ENCODE data around the gene NOXO1. TPM values are rescaled to one million over a fixed set of nuclear protein-coding genes. Genes with fewer than 3 reads are reported as not detected.

The NOXO1 gene
- polyA plus RNA-seq, 3 donors, result 0.09 TPM; not detected in 2

DNA sequence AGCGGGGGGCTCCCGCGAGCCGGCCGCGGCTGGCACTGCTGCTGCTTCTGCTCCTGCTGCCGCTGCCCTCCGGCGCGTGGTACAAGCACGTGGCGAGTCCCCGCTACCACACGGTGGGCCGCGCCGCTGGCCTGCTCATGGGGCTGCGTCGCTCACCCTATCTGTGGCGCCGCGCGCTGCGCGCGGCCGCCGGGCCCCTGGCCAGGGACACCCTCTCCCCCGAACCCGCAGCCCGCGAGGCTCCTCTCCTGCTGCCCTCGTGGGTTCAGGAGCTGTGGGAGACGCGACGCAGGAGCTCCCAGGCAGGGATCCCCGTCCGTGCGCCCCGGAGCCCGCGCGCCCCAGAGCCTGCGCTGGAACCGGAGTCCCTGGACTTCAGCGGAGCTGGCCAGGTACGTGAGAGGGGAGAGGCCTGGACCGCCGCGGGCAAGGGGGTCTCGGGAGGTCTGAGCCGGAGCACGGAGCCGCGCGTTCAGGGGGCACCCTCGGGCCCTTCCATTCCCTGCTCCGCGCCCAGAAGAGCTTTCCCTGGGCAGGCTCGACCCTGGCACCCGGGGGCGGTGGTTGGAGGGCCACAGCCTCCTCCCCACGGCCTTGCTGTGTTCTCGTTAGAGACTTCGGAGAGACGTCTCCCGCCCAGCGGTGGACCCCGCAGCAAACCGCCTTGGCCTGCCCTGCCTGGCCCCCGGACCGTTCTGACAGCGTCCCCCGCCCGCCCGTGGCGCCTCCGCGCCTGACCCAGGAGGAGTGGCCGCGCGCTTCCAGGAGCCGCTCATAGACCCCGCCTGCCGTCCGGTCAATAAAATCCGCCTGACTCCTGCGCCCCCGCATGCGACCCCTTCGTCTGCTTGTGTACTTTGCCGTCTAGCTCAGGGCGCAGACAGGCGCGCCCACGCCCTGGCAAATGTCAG lies 38.9 kb upstream of the NOXO1 start:
- H3K36me3 ChIP-seq (replicated peaks in 1 of 2; ENCODE audit: control insufficient read depth in 1 of 2, insufficient read depth in 2 of 2, low read length in 2 of 2), result no peaks in the 10 kb centered on the region
- peaks cover 18 to 38% of the 10 kb centered on the region in 2 donors for H3K4me1 ChIP-seq (ENCODE audit: control insufficient read depth in 1 of 2, insufficient read depth in 2 of 2, low read length in 2 of 2)
- H3K36me3 Mint-ChIP-seq, result peaks cover 2 to 3% of the 10 kb centered on the region in 2 donors
- H4K20me1 ChIP-seq (ENCODE audit: insufficient read depth, low read length), result no peaks in the 10 kb centered on the region
- H3K4me1 Mint-ChIP-seq, result peaks cover 31% of the 10 kb centered on the region
- intact Hi-C loops (cut with micrococcal nuclease), result loop anchor here in 1 of 2 donors (5.0 kb wide), 1 partner anchor 132 kb away; no protein-coding TSS in a partner anchor
- no peak overlapping the region for H2AFZ ChIP-seq (ENCODE audit: insufficient read depth, low read depth, low read length, poor library complexity, severe bottlenecking)
- H3K9me3 ChIP-seq (replicated peaks in 1 of 2; ENCODE audit: control insufficient read depth in 1 of 2, insufficient read depth in 1 of 2, low read length in 2 of 2), result no peaks in the 10 kb centered on the region
- H3K4me3 Mint-ChIP-seq, result peak overlapping the region in 1 of 2 donors; percentile 88
- peaks cover 3 to 21% (median 7%) of the 10 kb centered on the region in 7 donors for H3K9me3 Mint-ChIP-seq
- no peak overlapping the region for H3K27ac ChIP-seq (ENCODE audit: low read depth in 1 of 2, low read length in 2 of 2)
- 2% methylated on average over 95 of the region's 96 CpGs for WGBS (ENCODE audit: insufficient coverage)
- TF ChIP-seq, protein P1, sequence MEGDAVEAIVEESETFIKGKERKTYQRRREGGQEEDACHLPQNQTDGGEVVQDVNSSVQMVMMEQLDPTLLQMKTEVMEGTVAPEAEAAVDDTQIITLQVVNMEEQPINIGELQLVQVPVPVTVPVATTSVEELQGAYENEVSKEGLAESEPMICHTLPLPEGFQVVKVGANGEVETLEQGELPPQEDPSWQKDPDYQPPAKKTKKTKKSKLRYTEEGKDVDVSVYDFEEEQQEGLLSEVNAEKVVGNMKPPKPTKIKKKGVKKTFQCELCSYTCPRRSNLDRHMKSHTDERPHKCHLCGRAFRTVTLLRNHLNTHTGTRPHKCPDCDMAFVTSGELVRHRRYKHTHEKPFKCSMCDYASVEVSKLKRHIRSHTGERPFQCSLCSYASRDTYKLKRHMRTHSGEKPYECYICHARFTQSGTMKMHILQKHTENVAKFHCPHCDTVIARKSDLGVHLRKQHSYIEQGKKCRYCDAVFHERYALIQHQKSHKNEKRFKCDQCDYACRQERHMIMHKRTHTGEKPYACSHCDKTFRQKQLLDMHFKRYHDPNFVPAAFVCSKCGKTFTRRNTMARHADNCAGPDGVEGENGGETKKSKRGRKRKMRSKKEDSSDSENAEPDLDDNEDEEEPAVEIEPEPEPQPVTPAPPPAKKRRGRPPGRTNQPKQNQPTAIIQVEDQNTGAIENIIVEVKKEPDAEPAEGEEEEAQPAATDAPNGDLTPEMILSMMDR (IDR thresholded peaks at IDR 0.05), result no peak
- no peak overlapping the region for H3K9ac ChIP-seq (ENCODE audit: insufficient read depth, low read length, poor library complexity, severe bottlenecking)
- H3K27me3 Mint-ChIP-seq (ENCODE audit: low read depth in 3 of 3), result peaks cover 34 to 66% (median 64%) of the 10 kb centered on the region in 3 donors
- no peak overlapping the region for H3K27ac Mint-ChIP-seq
- H3K4me2 ChIP-seq (replicated peaks; ENCODE audit: extremely low read depth, low read length, poor library complexity, severe bottlenecking), result no peak overlapping the region
- H3K27me3 ChIP-seq (ENCODE audit: control insufficient read depth in 2 of 2, insufficient read depth in 2 of 2, low read length in 2 of 2), result peaks cover 12 to 38% of the 10 kb centered on the region in 2 donors
- H3K4me3 ChIP-seq (replicated peaks in 1 of 3; ENCODE audit: low read depth in 2 of 3, low read length in 3 of 3), result no peak overlapping the region
- no peak for DNase-seq
- H3K79me2 ChIP-seq (ENCODE audit: insufficient read depth, low read length), result no peaks in the 10 kb centered on the region

DNA sequence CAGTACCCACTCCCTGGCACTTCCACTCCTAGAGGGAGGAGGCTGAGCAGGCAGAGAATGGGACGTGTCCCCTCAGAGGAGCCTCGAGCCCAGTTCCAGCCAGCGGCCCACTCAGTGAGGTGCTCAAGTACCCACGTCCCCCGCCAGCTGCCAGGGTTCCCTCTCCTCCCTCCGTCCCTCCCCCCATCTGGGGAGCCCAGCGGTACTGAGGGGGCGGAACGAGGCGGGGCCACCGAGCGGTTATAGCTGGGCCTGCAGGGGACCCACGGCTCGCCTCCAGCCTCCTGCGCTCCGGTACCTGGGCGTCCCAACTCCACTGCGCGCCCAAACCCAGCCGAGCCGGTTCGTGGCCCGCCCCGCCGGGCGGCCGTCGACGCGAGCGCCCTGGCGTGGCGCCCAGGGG lies 38.2 kb upstream of the NOXO1 start, which contains the start of gene NPW:
Gene NPW (plus strand): TSS at position 268 of the 403 bp plus-strand sequence.
- Mint-ChIP-seq H3K27ac (no peak within 1 kb of the TSS), H3K36me3 (peaks cover 2 to 3% of the 10 kb centered on the region in 2 donors), H3K4me1 (peaks cover 33% of the 10 kb centered on the region), H3K9me3 (peaks cover 3 to 21% (median 7%) of the 10 kb centered on the region in 7 donors), H3K27me3 (ENCODE audit: low read depth in 3 of 3) (peaks cover 31 to 62% (median 58%) of the 10 kb centered on the region in 3 donors), H3K4me3 (peak within 1 kb of the TSS in 1 of 2 donors; percentile 88)
- Histone ChIP-seq H3K27ac (ENCODE audit: low read depth in 1 of 2, low read length in 2 of 2) (no peak within 1 kb of the TSS), H3K4me1 (ENCODE audit: control insufficient read depth in 1 of 2, insufficient read depth in 2 of 2, low read length in 2 of 2) (peaks cover 18 to 42% of the 10 kb centered on the region in 2 donors), H4K20me1 (ENCODE audit: insufficient read depth, low read length) (no peaks in the 10 kb centered on the region), H3K79me2 (ENCODE audit: insufficient read depth, low read length) (no peaks in the 10 kb centered on the region), H3K27me3 (ENCODE audit: control insufficient read depth in 2 of 2, insufficient read depth in 2 of 2, low read length in 2 of 2) (peaks cover 12 to 34% of the 10 kb centered on the region in 2 donors), H3K4me2 (replicated peaks; ENCODE audit: extremely low read depth, low read length, poor library complexity, severe bottlenecking) (no peak within 1 kb of the TSS), H3K36me3 (replicated peaks in 1 of 2; ENCODE audit: control insufficient read depth in 1 of 2, insufficient read depth in 2 of 2, low read length in 2 of 2) (no peaks in the 10 kb centered on the region), H3K9ac (ENCODE audit: insufficient read depth, low read length, poor library complexity, severe bottlenecking) (no peak within 1 kb of the TSS), H3K4me3 (replicated peaks in 1 of 3; ENCODE audit: low read depth in 2 of 3, low read length in 3 of 3) (no peak within 1 kb of the TSS), H2AFZ (ENCODE audit: insufficient read depth, low read depth, low read length, poor library complexity, severe bottlenecking) (no peak within 1 kb of the TSS), H3K9me3 (replicated peaks in 1 of 2; ENCODE audit: control insufficient read depth in 1 of 2, insufficient read depth in 1 of 2, low read length in 2 of 2) (no peaks in the 10 kb centered on the region)
- whole genome bisulfite sequencing (ENCODE audit: insufficient coverage), result 2% methylated on average over 32 of the region's 33 CpGs
- intact Hi-C loops (cut with micrococcal nuclease), result no loop called here
- no peak for DNase-seq
- TF ChIP-seq, protein P1 (IDR thresholded peaks at IDR 0.05), result no peak
